Ishikawa (cell line): ENCODE data around the gene MYO7B.

ENCODE experiments used
- CEBPB ChIP-seq: IDR thresholded peaks from 2 replicates; pipeline ENCODE4 v1.6.1; 2012
- MAX ChIP-seq: IDR thresholded peaks from 2 replicates; pipeline ENCODE4 v1.6.1; 2012
- REST ChIP-seq: IDR thresholded peaks from 2 replicates; pipeline ENCODE4 v1.6.1; 2012; ENCODE audit warnings: low read depth, mild to moderate bottlenecking
- TAF1 ChIP-seq: IDR thresholded peaks from 2 replicates; pipeline ENCODE4 v1.6.1; 2012; ENCODE audit warnings: low read depth, mild to moderate bottlenecking

- TF ChIP-seq MAX, result no peak
- TF ChIP-seq CEBPB, result no peak
- TF ChIP-seq TAF1, result no peak
- no peak for TF ChIP-seq REST
These were observed 17.4 kb downstream of the MYO7B start for GRCh38 chr2:127552846-127553245.
